CD1c-positive myeloid dendritic cell (primary cell): ENCODE measurements around the gene CDC42BPA.
"Not testable (repeated sequence)": the region's sequence is repeated elsewhere in the genome, so short reads cannot be mapped to it uniquely, and the experiment has no call there.

Experiments used
- DNase-seq: peaks from one replicate; pipeline ENCODE4 v3.0.0-alpha.2; 2016; ENCODE audit errors: extremely low spot score

The CDC42BPA gene

DNA sequence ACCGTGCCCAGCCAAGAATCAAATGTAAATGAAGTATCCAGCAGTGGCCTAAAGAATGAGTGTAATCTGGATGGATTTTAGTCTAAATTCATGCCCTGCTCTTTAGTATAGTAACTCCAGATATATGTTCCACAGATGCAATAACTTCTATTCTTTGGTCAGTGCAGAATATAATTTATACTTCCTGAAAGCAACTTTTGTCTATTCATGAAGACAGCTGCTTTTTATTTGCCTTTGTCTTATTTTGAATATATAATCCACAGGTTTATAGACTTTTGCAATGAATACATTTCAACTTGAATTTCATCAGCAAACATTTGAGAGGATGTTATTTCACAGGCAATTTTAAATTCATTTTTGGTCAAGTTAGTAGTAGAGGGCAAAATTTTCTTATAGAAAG, 54.4 kb downstream of the CDC42BPA start:
- DNase-seq = no peak

DNA sequence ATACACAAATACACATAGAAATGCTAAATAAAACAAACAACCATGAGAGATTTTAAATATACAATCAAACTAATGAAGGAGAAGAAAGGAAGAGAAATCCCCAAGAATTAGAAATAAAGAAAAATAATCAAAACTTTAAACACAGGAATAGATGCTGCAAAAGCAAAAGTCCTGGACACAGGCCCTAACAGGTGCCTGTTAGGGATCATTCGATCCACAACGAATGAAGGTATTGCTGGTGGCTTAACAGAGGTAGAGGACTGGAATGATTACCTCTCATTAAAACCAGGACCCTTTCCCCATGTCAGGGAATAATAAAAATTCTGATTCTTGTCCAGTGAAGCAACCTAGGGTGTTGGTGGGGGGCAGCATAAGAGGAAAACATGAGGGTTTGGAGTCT, 56.8 kb downstream of the CDC42BPA start:
- no peak for DNase-seq

- DNase-seq = no peak
Measured at GRCh38 chr1:227260433-227260832, 57.9 kb downstream of the CDC42BPA start.

- no peak for DNase-seq
Measured at GRCh38 chr1:227257964-227258363, 60.3 kb downstream of the CDC42BPA start.

DNA sequence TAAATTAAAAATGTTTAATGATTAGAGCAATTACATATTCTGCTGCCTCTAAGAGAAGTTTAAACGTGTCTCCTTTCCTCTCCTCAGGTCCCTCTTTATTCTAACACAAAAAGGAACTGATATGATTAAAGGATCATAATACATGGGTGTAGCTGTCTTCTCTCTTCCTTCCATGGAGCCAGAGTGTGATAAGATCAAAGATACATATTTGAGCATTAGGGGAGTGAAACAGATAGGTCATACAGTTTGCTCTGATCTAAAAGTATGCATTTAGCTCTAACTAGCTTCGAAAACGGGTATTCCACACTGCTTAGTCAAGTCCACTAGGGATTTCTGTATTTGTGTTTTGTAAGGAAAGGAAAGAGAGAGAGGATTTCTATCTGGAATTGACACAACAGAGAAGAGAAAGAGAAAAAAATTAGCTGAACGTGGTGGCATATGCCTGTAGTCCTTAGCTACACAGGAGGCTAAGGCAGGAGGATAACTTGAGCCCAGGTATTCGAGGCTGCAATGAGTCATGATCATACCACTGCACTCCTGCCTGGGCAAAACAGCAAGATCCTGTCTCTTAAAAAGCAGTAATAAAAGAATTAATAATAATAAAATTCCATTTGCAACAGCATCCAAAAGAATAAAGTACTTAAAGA, 63.1 kb downstream of the CDC42BPA start:
- no peak for DNase-seq

GRCh38 chr1:227253065-227253464, 65.2 kb downstream of the CDC42BPA start:
- no peak for DNase-seq

- no peak for DNase-seq
Measured at GRCh38 chr1:227245613-227246320, 72.5 kb downstream of the CDC42BPA start.

DNA sequence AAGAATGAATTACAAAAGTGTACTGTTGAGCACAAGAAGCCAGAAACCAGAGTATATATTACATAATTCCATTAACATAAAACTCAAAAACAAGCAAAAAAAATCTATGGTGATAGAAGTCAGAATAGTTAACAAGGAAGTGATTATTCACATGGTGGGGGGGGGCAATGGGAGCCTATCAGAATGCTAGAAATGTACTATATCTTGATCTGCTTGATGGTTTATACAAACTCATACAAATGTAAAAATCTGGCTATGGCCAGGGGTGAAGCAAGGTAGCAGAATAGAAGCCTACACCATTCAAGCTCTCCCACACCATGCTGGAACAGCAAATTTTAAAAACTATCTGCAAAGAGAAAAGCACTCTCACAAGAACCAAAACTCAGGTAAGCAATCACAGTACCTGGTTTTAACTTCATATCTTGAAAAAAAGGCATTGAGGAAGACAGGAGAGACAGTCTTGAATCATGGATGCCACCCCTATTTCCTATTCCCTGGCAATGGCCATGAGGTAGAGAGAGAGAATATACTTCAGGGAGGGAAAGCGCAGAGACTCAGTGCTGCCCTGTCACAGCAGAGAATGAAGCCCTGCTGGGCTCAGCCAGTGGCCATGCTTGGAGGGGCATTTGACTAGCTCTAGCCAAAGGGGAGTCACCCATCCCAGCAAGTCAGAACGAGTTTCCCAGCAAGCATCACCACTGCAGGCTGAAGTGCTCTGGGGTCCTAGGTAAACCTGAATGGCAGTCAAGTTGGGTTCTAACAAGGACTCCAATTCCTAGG, 73.8 kb downstream of the CDC42BPA start:
- DNase-seq = no peak

DNA sequence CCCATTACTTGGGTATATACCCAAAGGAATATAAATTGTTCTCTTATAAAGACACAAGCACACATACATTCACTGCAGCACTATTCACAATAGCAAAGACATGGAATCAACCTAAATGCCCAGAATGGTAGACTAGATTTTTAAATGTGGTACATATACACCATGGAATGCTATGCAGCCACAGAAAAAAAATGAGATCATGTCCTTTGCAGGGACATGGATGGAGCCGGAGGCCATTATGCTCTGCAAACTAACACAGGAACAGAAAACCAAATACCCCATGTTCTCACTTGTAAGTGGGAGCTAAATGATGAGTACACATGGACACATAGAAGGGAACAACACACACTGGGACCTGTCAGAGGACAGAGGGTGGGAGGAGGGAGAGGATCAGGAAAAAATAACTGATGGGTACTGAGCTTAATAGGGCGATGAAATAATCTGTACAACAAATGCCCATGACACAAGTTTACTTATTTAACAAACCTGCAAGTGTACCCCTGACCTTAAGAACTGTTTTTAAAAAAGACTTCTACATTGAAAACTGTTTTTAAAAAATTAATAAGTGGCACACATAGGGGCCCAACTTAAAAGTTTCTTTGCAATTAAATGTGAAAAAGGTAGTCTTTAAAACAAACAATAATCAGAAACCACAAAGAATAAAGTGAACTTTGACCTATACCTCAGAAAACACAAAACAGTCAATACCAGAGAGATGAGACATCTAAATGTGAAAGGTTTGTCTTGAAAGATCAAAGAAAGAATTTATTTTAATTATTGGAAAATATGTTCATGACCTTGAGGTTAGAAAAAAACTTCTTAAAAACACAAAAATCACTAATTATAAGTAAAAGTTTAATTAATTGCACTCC, 75.2 kb downstream of the CDC42BPA start:
- DNase-seq = no peak

DNA sequence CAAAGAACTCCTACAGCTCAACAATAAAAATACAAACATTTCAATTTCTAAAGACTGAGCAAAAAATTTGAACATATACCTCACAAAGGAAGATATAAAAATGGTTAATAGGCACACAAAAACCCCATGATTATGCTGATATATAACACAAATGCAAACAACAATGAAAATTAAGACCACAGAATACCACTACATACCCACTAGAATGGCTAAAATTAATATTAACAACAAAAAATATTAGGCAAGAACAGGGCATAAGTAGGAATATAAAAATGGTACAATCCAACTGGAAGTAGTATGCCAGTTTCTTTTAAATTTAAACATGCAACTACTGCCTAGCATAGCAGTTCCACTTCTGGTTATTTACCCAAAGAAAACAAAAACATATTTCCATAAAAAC, 77.3 kb downstream of the CDC42BPA start:
- no peak for DNase-seq

DNA sequence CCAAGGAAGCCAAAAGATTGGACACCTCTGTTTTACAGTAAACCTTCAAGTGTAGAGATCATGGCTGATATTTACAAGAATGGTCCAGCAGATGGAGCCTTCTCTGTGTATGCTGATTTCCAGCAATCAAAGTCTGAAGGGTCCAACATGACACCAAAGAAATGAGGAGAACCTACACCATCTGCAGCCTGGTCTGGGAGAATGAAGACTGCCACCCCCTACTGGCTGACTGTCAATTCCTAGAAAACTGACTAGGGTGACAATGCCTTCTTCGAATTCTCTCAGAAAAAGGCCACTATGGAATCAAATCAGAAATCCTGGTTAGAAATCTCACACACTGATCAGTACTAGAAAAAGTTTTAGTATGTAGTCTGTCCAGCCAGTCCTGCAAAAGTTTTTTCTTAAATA, 83.3 kb downstream of the CDC42BPA start:
- DNase-seq = peak; percentile 7

GRCh38 chr1:227231128-227231527, 87.2 kb downstream of the CDC42BPA start:
- not testable (repeated sequence) for DNase-seq

DNA sequence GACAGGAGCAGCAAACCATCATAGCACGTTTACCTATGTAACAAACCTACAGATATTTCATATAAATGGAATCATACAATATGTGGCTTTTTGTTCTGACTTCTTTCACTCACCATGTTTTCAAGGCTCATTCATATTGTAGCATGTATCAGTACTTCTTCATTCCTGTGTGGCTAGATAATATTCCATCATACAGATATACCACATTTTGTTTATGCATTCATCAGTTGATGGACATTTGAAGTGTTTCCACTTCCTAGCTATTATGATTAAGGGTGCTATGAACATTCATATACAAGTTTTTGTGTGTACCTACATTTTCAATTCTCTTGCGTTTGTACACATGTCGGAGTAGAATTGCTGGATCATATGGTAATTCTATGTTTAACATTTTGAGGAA, 90.1 kb downstream of the CDC42BPA start:
- no peak for DNase-seq

DNA sequence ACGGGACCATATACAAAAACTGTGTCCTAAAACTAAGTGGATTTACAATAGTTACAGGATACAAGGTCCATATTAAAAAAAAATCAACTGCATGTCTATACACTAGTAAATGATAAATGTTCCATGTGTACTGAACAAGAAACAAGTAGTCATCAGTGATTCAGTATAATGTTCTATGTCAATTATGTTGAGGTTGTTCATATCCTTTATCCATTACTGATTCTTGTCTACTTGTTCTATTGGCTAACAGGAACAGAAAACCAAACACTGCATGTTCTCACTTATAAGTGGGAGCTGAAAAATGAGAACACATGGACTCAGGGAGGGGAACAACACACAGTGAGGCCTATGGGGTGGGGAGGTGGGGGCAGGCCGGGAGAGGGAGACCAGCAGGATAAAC, 90.5 kb downstream of the CDC42BPA start:
- no peak for DNase-seq

DNA sequence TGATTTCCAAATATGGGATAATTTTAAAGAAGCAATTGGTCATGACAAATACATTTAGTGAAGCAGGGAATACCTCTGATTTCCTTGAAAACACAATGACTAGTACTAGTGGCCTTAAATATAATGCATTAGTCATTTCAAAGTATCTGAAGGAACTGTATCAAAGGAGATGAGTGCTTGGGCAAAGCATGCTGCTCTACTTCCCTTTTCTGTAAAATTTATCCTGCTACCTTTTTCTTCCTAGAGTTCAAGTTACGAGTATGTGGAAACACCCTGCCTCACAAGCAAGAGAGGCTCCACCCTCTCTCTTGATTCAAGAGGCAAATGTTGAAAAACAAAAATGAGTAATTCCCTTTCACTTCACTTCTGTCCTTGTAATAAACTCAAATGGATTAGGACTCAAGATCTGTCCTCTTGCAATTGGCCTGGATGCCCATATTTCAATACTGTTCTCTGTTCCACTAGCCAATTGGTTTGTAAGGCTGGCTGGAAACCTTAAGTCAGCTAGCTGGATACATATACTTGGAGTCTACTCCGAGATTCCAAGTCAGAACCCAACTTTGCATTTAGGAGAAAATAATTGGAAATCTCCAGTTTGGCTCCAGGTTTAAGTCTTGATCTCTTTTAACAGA, 92.5 kb downstream of the CDC42BPA start:
- DNase-seq = peak; percentile 52

GRCh38 chr1:227223171-227223806, 95.0 kb downstream of the CDC42BPA start:
- DNase-seq = no peak

DNA sequence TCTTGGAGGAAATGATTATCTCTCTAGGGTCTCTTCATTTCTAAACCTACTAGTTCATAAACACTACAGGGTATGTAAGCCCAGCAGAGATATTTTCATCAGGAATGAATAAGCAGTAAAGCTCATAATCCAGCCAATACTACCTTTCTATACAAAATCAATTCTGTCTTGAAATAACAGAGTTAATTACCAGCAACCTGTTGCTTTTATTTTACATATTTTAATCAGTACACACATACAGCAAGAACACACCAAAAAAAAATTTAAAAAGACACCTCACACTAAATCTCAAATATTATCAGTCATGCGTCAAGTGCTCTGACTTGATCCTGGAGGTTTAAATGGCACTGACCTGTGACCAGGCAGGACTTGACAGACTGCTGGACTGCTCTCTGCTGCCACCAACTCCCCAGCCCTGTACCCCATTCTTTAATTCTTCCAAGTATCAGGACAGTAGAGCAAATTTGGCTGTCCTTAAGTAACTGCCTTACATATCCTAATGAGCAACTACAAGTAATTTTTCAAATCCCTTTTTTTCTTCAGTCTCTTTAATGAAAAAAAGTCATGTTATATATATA, 98.5 kb downstream of the CDC42BPA start:
- DNase-seq = no peak

GRCh38 chr1:227218870-227219573, 99.3 kb downstream of the CDC42BPA start:
- DNase-seq = no peak

DNA sequence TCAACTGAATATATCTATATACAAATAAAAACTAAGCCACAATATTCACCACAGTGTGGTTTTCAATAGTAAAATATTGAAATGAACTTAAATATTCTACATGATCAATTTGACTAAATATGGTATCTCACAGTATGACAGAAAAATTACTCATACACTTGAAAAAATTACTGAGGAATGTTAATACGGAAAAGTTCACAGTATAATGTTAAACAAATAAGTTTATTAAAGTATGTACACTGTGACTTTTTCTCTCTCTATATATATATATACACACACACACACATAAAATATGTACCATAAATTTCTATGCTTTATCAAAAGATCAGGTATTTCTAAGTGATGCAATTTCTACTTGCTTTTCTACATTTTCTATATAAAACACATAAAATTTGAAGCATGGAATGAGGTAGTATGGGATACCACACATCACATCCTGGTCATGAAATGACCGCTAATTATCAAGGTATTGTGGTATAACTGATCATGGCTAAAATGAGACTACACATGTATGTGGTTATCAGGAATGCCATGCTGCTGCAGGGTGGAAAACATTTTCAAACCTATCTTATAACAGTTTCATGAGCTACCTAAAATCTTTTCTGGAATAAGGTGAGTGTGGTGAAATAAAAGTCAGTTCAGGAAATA, 102.3 kb downstream of the CDC42BPA start:
- no peak for DNase-seq
